GM12892 (cell line): ENCODE measurements around the gene EPN2.

Experiments
- POLR2A ChIP-seq: IDR thresholded peaks from 2 replicates; pipeline ENCODE4 v1.6.1; 2011; ENCODE audit warnings: low read depth, low read length, control low read depth
- POLR2AphosphoS5 ChIP-seq: IDR thresholded peaks from 2 replicates; pipeline ENCODE4 v1.6.1; 2011; ENCODE audit warnings: low read depth, low read length, control low read depth
- TAF1 ChIP-seq: IDR thresholded peaks from 2 replicates; pipeline ENCODE4 v1.6.1; 2011; ENCODE audit warnings: low read depth, mild to moderate bottlenecking, control low read depth, low read length, borderline replicate concordance

- TF ChIP-seq POLR2AphosphoS5, result no peak
- no peak for TF ChIP-seq POLR2A
- TF ChIP-seq TAF1, result no peak
Measured at GRCh38 chr17:19301274-19301951, 64.2 kb downstream of the EPN2 start.
